Testis (tissue), 3 donors: ENCODE results near the gene CPT1C. TPM values are rescaled to one million over a fixed set of nuclear protein-coding genes. Genes with fewer than 3 reads are reported as not detected.

ENCODE experiments used
- DNase-seq: peaks from one replicate; pipeline ENCODE4 v3.0.0-alpha.2; 2019
- H3K27ac ChIP-seq, 2 donors: fragments of 200-600 bp; sonication (generic); one replicate each; pipeline ENCODE4 v1.5.1; 2019
- H3K27me3 ChIP-seq: fragments of 200-600 bp; sonication (generic); one replicate; pipeline ENCODE4 v1.5.1; 2019
- H3K36me3 ChIP-seq: fragments of 200-600 bp; sonication (generic); one replicate; pipeline ENCODE4 v1.5.1; 2017; ENCODE audit warnings: low read depth; ENCODE audit errors: missing control alignments
- H3K4me1 ChIP-seq: fragments of 200-600 bp; sonication (generic); one replicate; pipeline ENCODE4 v1.5.1; 2019
- H3K4me3 ChIP-seq, 2 donors: fragments of 200-600 bp; sonication (generic); one replicate each; pipeline ENCODE4 v1.5.1; 2017 to 2019
- H3K9me3 ChIP-seq: fragments of 200-600 bp; sonication (generic); one replicate; pipeline ENCODE4 v1.5.1; 2017
- POLR2A ChIP-seq: fragments of 450-650 bp; IDR thresholded peaks from one replicate; pipeline ENCODE4 v1.6.1; 2017; ENCODE audit warnings: antibody characterized with exemption, mild to moderate bottlenecking, moderate library complexity
- WGBS, 2 donors: methylation state at CpG; one replicate each; pipeline ENCODE4 v1.1.5; 2018; 5-methylcytosine and 5-hydroxymethylcytosine counted together
- intact Hi-C: fragments of 100-400 bp; cut with DNase I; formaldehyde crosslinking; loops from one replicate; pipeline ENCODE4 v1.15.1; 2023; ENCODE audit warnings: low total_unique reads
- polyA plus RNA-seq: library from polyadenylated mRNA; stranded (reverse); fragments of 350-450 nt; fragmentation: Illumina TruSeq; extraction: RNeasy Lipid Tissue Mini Kit (QIAGEN cat#74804); gene quantifications from one replicate; pipeline ENCODE4 v1.2.3, GENCODE V29; 2014; ENCODE audit warnings: low read depth, low replicate concordance; ENCODE audit not compliant: insufficient read depth
- total RNA-seq, 2 donors: library from RNA; depleted of rRNA; stranded (reverse); fragments of >200 nt; gene quantifications; one replicate each; pipeline ENCODE4 v1.2.3, GENCODE V29; 2016
- TF ChIP-seq, protein P1 (sequence below), 3 experiments: fragments of 450-650 bp in 2 of 3; fragments of 200-600 bp in 1 of 3; sonication (generic) in 1 of 3; IDR thresholded peaks; one replicate each; pipeline ENCODE4 v1.5.1; 2016 to 2019; ENCODE audit warnings: antibody characterized with exemption in 3 of 3, mild to moderate bottlenecking in 2 of 3, moderate library complexity in 1 of 3

CPT1C gene
- total and polyA plus RNA-seq, 3 donors from 2014 or later = 8.8 to 17.1 (median 9.8) TPM

DNA sequence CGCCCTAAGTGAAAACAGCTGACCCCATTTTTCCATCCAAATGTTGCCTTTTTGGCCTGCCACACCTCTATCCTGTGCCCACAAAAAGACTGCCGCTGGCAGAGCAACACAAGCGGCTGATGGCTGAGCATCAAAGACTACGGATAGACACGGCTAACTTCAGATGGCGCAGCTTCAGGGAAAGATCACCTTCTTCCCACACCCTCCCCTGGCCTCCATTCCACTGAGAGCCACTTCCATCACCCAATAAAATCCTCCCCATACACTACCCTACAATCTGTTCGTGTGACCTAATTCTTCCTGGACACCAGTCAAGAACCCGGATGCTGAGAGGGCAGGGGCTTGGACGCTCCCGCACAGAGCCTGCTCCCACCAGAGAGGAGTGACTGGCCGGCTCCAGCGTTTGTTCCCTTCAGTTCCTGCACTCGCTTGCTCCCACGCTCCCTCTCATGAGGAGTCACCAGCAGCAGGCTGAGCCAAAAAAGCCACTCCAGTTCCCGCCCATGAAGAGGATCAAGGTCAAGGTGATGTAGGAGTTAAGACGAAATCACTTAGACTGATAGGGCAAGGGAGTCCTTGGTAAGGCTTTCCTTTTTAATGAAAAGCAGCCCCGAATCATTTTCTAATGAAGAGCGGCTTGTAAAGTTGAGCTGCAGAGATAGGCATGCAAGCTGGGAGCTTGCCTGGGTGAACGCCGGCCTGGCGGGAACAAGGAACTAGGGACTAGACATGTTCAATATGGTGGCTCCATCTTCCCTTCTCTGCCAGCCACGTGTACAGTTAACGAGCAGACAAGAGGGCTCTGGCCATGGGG, 36.5 kb downstream of the CPT1C start:
- TF ChIP-seq, protein P1, sequence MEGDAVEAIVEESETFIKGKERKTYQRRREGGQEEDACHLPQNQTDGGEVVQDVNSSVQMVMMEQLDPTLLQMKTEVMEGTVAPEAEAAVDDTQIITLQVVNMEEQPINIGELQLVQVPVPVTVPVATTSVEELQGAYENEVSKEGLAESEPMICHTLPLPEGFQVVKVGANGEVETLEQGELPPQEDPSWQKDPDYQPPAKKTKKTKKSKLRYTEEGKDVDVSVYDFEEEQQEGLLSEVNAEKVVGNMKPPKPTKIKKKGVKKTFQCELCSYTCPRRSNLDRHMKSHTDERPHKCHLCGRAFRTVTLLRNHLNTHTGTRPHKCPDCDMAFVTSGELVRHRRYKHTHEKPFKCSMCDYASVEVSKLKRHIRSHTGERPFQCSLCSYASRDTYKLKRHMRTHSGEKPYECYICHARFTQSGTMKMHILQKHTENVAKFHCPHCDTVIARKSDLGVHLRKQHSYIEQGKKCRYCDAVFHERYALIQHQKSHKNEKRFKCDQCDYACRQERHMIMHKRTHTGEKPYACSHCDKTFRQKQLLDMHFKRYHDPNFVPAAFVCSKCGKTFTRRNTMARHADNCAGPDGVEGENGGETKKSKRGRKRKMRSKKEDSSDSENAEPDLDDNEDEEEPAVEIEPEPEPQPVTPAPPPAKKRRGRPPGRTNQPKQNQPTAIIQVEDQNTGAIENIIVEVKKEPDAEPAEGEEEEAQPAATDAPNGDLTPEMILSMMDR (IDR thresholded peaks at IDR 0.05) = no peak
- TF ChIP-seq POLR2A = no peak
- WGBS, 2 donors = 46% methylated on average over 23 of the region's 23 CpGs
- H3K9me3 ChIP-seq = no peaks in the 10 kb centered on the region
- no peaks in the 10 kb centered on the region for H3K36me3 ChIP-seq
- no peaks in the 10 kb centered on the region for H3K27me3 ChIP-seq
- peaks cover 17% of the 10 kb centered on the region for H3K4me1 ChIP-seq
- peak overlapping the region; percentile 60 to 83 for H3K27ac ChIP-seq
- intact Hi-C loops = no loop called here
- DNase-seq = peak; percentile 95
- H3K4me3 ChIP-seq = no peak overlapping the region

DNA sequence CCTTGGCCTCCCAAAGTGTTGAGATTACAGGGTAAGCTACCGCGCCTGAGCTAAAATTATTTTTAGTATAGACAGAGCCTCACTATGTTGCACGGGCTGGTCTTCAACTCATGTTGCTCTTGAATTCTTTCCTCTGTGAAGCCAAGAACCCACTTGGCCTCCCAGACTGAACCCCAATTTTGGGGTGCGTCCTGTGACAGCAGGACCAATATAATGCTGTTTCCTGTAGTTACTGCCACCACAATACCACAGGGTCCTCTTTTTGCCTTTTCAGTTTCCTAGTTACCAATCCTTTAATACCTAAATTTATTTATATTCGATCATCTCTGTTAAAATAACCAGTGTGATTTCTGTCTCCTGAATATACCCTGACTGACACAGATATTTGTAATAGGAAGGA, 39.2 kb downstream of the CPT1C start:
- no peak overlapping the region for H3K4me3 ChIP-seq
- no peak for DNase-seq
- intact Hi-C loops = no loop called here
- TF ChIP-seq POLR2A = no peak
- TF ChIP-seq, protein P1 (IDR thresholded peaks at IDR 0.05) = no peak
- no peaks in the 10 kb centered on the region for H3K27me3 ChIP-seq
- H3K4me1 ChIP-seq = peaks cover 19% of the 10 kb centered on the region
- no peaks in the 10 kb centered on the region for H3K36me3 ChIP-seq
- H3K27ac ChIP-seq = no peak overlapping the region
- WGBS, 2 donors = 95 to 96% methylated on average over 5 of the region's 5 CpGs
- H3K9me3 ChIP-seq = no peaks in the 10 kb centered on the region

DNA sequence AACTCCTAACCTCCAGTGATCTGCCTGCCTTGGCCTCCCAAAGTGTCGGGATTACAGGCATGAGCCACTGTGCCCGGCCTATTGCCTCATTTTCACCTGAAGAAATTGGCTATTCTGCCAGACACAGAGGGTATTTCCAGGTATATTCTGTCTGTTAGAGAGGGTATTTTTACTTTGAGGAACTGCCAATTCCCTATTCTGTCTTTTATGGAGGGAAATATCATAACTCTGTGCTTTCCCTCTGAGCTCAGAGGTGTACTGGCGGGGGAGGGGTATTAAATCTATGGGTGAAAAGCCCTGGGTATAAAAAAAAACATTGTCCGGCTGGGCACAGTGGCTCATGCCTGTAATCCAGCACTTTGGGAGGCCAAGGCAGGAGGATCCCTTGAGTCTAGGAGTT, 47.4 kb downstream of the CPT1C start:
- no peaks in the 10 kb centered on the region for H3K27me3 ChIP-seq
- no peak for DNase-seq
- WGBS, 2 donors = 89 to 93% methylated on average over 4 of the region's 4 CpGs
- TF ChIP-seq, protein P1 (IDR thresholded peaks at IDR 0.05) = no peak
- no peaks in the 10 kb centered on the region for H3K9me3 ChIP-seq
- intact Hi-C loops = no loop called here
- no peaks in the 10 kb centered on the region for H3K36me3 ChIP-seq
- H3K4me3 ChIP-seq = no peak overlapping the region
- H3K27ac ChIP-seq = no peak overlapping the region
- peaks cover 13% of the 10 kb centered on the region for H3K4me1 ChIP-seq

DNA sequence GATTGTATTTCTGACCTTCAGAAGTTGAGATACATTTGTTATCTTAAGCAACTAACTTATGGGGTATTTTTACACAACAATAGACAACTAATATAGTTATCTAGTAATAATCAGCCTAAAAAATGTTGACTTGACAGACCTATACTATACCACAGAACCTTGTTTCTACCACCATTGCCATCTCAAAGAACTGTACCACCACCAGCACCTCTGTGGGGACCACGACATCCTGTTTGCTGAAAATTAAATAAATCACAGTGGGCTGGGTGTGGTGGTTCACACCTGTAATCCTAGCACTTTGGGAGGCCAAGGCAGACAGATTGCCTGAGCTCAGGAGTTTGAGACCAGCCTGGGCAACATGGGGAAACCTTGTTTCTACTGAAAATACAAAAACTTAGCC, 48.2 kb downstream of the CPT1C start:
- 83 to 92% methylated on average over 1 of the region's 1 CpG for WGBS, 2 donors
- TF ChIP-seq, protein P1 (IDR thresholded peaks at IDR 0.05) = no peak
- TF ChIP-seq POLR2A = no peak
- Histone ChIP-seq H3K27me3 (no peaks in the 10 kb centered on the region), H3K27ac (no peak overlapping the region), H3K4me1 (peaks cover 13% of the 10 kb centered on the region), H3K4me3 (no peak overlapping the region), H3K9me3 (no peaks in the 10 kb centered on the region), H3K36me3 (no peaks in the 10 kb centered on the region)
- no peak for DNase-seq
- intact Hi-C loops = no loop called here

DNA sequence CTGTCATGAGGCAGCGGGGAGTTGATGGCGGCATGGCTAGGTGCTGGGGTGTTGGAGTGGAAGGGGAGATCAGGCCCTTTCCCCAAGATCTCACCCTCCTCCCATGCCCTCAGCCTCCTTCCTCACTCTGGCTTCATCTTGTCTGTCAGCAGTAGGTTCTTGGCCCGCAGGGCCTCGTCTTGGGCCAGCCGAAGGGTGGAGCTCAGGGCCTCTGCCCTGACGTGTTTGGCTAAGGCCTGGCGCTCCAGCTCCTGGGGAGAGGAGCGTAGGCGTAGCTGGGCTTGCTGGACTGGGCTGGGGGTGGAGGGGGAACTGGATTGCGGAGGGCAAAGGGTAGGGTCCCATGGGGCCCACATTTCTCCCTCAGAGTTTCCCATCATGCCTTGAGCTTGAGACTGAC, 49.0 kb downstream of the CPT1C start:
- Histone ChIP-seq H3K9me3 (no peaks in the 10 kb centered on the region), H3K27me3 (no peaks in the 10 kb centered on the region), H3K4me3 (no peak overlapping the region), H3K36me3 (no peaks in the 10 kb centered on the region), H3K27ac (no peak overlapping the region), H3K4me1 (peaks cover 13% of the 10 kb centered on the region)
- 93 to 95% methylated on average over 7 to 10 of the region's 10 CpGs for WGBS, 2 donors
- intact Hi-C loops = no loop called here
- TF ChIP-seq POLR2A = no peak
- TF ChIP-seq, protein P1 (IDR thresholded peaks at IDR 0.05) = no peak
- no peak for DNase-seq
